ENCODE measurements around the gene KCNJ4.

The KCNJ4 gene

GRCh38 chr22:38452373-38453065, 2.5 kb downstream of the KCNJ4 start:
- no peak for DNase-seq

GRCh38 chr22:38451864-38452263, 3.1 kb downstream of the KCNJ4 start:
- DNase-seq, result no peak

GRCh38 chr22:38451404-38451803, 3.6 kb downstream of the KCNJ4 start:
- DNase-seq, result no peak

GRCh38 chr22:38450234-38450797, 4.7 kb downstream of the KCNJ4 start:
- DNase-seq, result no peak

DNA sequence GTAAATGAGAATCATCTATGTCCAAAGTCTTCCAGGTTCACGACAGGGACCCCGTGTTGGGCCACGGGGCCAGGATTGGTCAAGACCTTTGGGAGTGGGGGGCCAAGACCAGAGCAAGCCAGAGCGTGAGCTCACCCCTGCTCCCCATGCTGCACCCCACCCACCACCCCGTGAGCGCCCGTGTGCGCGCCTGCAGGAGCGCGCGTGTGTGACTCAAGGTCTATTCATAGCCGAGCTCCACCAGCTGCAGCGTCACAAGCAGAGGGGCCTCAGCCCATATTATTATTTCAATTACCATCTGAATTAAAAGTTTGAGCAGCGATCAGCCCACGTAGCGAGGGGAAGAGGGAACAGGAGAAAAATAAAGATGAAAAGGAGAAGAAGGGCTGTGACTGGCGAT, 5.2 kb downstream of the KCNJ4 start:
- DNase-seq, result no peak

GRCh38 chr22:38448945-38449745, 5.9 kb downstream of the KCNJ4 start:
- no peak for DNase-seq

DNA sequence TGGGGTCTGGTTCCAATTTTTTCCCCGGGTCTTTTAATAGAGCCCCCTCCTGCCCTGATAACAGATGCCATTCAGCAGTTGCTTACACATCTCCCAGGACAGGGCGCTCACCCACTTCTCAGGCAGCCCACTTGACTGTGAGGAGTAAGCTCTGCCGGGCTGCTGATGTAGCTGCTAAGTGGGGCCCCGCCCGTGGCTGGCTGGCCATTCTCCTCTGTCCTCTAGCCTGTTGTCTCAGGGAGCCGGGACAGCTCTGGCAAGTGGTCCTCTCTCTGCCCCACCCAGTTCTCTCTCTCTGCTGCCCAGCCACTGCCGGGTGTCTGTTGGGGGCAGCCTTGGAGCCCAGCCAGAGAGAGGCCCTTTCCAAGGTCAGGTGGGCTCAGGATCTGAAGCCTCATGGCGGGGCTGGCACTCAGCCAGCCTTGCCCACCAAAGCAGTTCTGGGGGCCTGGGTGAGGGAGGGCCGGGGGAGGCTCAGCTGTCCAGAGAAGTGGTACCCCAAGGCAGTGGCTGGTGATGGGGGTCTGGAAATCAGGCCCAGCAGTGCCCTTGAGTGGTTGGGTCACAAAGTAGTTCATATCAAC, 8.9 kb downstream of the KCNJ4 start:
- no peak for DNase-seq

DNA sequence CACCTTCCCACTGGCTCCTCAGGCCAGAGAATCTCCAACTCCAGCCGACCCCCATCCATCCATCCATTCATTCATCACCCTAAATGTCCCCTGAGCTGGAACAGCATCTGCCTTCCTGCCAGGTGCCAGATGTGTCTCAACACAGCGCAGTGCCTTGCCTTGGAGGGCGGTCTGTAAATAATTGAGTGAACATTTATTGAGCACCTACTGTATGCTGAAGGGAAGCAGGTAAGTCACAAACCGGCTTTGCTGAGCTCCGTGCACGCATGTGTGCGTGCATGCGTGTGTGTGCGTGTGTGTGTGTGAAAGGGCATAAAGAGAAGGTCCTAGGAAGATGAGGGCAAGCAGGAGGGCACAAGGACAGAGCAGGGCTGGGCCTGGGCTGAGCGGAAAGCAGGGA, 10.2 kb downstream of the KCNJ4 start:
- no peak for DNase-seq

DNA sequence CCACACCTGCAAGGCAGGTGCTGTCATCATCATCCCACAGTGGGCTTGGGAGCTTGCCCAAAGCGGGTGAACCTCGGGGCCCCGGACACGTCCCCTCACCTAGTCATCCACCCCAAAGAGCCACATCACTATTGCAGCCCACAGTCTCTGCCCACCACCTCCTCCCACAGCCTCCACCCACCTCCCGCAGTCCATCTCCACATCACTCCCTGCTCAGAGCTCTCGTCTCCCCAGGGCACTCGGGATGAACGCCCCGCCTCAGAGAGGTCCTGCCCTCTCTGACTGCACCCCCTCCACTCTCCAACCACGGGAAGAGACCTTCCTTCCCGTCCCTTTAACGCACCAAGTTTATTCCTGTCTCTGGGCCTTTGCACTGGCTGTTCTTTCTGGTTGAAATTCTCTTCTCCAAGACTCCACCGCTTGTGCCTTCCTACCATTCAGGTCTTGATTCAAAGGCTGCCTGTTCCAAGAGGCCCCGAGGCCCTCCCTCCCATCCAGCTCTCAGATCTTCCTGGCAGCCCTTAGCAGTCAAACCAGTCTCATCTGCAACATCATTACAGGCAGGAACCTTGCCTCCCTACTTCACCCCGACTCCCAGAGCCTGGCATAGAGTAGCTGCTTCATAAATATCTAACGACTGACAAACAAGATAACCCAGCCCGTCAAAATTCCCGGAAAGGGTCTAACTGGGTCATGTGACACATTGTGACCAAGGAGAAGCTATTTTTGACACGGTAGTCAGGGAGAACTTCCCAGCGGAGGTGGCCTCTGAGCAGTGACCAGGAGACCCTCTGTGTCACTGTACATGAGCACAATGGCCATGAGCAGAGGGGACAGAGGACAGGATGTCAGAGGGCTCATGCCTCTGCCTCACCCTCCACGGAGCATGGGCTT, 11.1 kb downstream of the KCNJ4 start:
- DNase-seq, result no peak

DNA sequence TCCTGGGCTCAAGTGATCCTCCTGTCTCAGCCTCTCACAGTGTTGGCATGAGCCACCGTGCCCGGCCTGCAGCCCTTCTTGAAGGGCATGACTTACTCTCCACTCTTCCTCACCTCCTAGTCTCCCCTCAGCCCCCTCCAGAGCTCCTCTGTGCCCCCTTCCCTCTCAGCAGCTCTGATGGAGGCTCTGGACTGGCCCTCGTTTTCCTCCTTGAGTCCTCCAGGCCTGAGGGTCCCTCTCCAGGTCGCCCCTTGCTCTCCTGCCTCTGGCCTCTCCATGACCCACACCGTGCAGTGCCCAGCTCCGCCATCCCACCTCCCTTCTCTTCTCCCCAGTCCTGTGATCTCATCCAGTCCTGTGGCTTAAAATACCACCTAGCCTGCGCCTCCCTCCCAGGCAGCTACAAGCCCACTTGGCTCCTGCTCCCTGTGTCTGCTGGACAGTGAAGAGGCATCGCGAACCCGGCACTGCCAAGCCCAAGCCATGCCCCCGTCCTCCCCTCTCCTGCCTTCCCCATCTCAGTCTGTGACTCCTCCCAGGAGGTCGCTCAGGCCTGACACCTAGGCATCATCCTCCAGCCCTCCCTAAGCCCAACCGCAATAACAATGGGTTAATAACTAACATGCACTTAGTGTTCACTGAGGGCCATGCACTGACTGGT, 11.9 kb downstream of the KCNJ4 start:
- DNase-seq, result no peak

- DNase-seq, result no peak
Measured at GRCh38 chr22:38441620-38442287, 13.2 kb downstream of the KCNJ4 start.

DNA sequence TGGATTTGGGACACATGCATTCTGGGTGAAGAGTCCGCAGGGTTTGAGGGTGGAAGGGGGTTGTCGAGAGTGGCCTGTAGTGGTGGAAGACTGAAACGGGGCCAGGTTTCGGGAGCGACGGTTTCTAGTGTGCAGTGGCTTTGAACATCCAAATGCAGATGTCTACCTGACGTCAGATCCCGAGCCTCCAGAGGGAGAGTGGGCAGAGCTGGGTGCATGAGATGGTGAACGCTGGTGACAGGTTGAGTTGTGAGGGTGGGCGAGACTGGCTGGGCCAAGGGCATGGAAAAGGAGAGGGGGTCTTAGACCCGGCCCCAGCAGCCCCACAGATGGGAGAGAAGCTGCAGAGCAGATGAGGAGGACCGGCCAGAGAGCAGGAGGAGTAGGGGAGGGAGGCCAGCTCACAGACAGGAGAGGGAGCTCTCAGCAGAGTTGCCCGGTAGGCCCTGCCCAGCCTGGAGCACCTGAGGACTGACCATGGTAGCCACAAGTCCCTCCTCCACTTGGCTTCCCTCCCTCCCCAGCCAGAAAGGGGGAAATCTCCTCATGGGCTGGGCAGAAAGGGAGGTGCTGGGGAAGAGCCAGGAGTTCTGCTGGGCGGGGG, 14.2 kb downstream of the KCNJ4 start:
- no peak for DNase-seq

DNA sequence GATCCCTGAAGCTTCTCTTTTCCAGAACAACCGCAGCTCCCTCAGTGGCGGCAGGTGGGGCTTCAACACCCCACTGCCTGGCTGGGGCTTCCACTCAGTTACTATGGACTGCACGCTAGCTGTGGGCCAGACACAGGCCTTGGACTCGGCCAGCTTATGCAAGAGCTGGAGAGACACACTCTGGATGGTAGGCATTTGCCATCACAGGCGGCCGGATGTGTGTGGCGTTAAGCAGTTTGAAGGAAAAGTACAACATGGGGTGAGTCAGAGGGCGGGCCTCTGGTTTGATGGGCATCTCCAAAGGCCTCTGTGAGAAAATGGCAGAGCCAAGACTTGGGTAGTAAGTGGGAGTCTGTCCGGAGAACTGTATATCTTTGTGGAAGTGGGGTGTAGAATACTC, 17.6 kb downstream of the KCNJ4 start:
- DNase-seq, result no peak

GRCh38 chr22:38436629-38437395, 18.2 kb downstream of the KCNJ4 start:
- no peak for DNase-seq

DNA sequence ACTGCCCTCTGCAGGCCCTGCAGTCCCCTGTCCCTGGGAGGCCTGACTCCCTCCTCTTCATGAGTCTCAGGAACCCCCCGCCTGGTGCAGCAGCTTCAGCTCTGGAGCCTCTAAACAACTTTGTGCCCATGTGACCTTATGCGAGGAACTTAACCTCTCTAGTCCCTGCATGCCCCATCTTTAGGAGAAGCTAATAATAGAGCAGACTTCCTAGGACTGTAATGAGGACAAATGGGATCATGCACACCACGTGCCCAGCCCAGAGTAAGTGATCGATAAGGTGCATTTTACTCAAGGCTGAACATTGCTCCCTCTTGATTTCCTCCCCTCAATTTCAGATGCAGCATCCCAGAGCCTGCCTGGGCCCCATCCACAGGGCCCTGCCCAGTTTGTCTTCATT, 19.0 kb downstream of the KCNJ4 start:
- DNase-seq, result no peak

GRCh38 chr22:38435010-38435409, 20.0 kb downstream of the KCNJ4 start:
- no peak for DNase-seq

GRCh38 chr22:38433871-38434270, 21.1 kb downstream of the KCNJ4 start:
- DNase-seq, result no peak

DNA sequence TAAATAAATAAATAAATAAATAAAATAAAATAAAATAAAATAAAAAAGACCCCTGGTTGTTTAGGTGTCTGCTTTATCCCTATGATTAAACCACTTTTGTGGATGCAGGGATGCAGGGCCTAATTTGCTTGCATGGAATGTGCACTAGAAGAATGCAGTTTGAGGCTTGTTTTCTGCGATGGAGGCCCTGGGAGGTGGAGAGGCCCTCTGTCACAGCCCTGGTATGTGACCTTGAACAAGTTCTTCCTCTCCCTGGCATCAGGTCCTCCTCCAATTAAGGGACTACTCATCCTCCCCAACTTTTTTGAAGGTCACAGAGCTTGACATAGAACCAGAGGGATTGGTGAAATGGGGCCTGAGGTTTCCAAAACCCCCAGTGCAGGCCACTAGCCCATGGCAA, 22.7 kb downstream of the KCNJ4 start:
- no peak for DNase-seq

GRCh38 chr22:38431266-38432010, 23.6 kb downstream of the KCNJ4 start:
- no peak for DNase-seq
